ENCODE measurements around the gene ZBTB8A.
"Not testable (repeated sequence)": the region's sequence is repeated elsewhere in the genome, so short reads cannot be mapped to it uniquely, and the experiment has no call there.

The ZBTB8A gene

GRCh38 chr1:32536764-32537163 is 2.5 kb upstream of the ZBTB8A start:
- DNase-seq (ENCODE audit: low spot score): no peak

GRCh38 chr1:32539584-32540571 is 651 bp downstream of the ZBTB8A start:
- peak; percentile 42 for DNase-seq (ENCODE audit: low spot score)

- no peak for DNase-seq (ENCODE audit: low spot score)
These were observed 1.4 kb downstream of the ZBTB8A start for GRCh38 chr1:32540605-32541004.

GRCh38 chr1:32541064-32541566 is 1.9 kb downstream of the ZBTB8A start:
- no peak for DNase-seq (ENCODE audit: low spot score)

GRCh38 chr1:32546611-32547010 is 7.4 kb downstream of the ZBTB8A start:
- DNase-seq (ENCODE audit: low spot score): no peak

- DNase-seq (ENCODE audit: low spot score): no peak
These were observed 10.4 kb downstream of the ZBTB8A start for GRCh38 chr1:32549616-32550015.

GRCh38 chr1:32554288-32554687 is 15.1 kb downstream of the ZBTB8A start:
- DNase-seq (ENCODE audit: low spot score): no peak

GRCh38 chr1:32557035-32557434 is 17.8 kb downstream of the ZBTB8A start:
- not testable (repeated sequence) for DNase-seq (ENCODE audit: low spot score)

GRCh38 chr1:32557812-32558211 is 18.6 kb downstream of the ZBTB8A start:
- DNase-seq (ENCODE audit: low spot score): no peak

- DNase-seq (ENCODE audit: low spot score): no peak
These were observed 29.7 kb downstream of the ZBTB8A start for GRCh38 chr1:32568929-32569328.

- no peak for DNase-seq (ENCODE audit: low spot score)
These were observed 41.3 kb downstream of the ZBTB8A start for GRCh38 chr1:32580348-32581017.

- DNase-seq (ENCODE audit: low spot score): no peak
These were observed 53.7 kb downstream of the ZBTB8A start for GRCh38 chr1:32592943-32593342.

- DNase-seq (ENCODE audit: low spot score): no peak
These were observed 60.8 kb downstream of the ZBTB8A start for GRCh38 chr1:32600034-32600433.

- no peak for DNase-seq (ENCODE audit: low spot score)
These were observed 66.6 kb downstream of the ZBTB8A start for GRCh38 chr1:32605711-32606424.

- DNase-seq (ENCODE audit: low spot score): no peak
These were observed 67.5 kb downstream of the ZBTB8A start for GRCh38 chr1:32606565-32607371.

GRCh38 chr1:32609180-32609579 is 70.0 kb downstream of the ZBTB8A start:
- DNase-seq (ENCODE audit: low spot score): no peak

GRCh38 chr1:32611859-32612188 is 72.6 kb downstream of the ZBTB8A start:
- no peak for DNase-seq (ENCODE audit: low spot score)

GRCh38 chr1:32612189-32612881 is 73.1 kb downstream of the ZBTB8A start:
- DNase-seq (ENCODE audit: low spot score): peak; percentile 81

GRCh38 chr1:32613472-32613871 is 74.2 kb downstream of the ZBTB8A start:
- DNase-seq (ENCODE audit: low spot score): no peak

GRCh38 chr1:32618673-32619221 is 79.5 kb downstream of the ZBTB8A start:
- DNase-seq (ENCODE audit: low spot score): no peak

Data from kidney capillary endothelial cell (primary cell).